ENCODE data around the gene TRIM26. TPM values are rescaled to one million over a fixed set of nuclear protein-coding genes. Genes with fewer than 3 reads are reported as not detected.

Gene TRIM26
- total RNA-seq, 2 experiments from 2014 or later = 42.1 to 44.1 TPM

- ChIA-PET CTCF (no interaction called here), POLR2A (no interaction called here)
- TF ChIP-seq CTCF (IDR thresholded peaks at IDR 0.05) = no peak
- Histone ChIP-seq H3K9me3 (ENCODE audit: control insufficient read depth in 1 of 2, insufficient read depth in 1 of 2, low read length in 2 of 2) (no peaks in the 10 kb centered on the region), H3K4me1 (ENCODE audit: insufficient read depth, low read length) (no peaks in the 10 kb centered on the region), H3K27me3 (ENCODE audit: control insufficient read depth in 1 of 2, insufficient read depth in 2 of 2, low read length in 2 of 2) (peaks cover 10 to 18% of the 10 kb centered on the region in 2 experiments), H3K27ac (ENCODE audit: low read depth in 1 of 2, low read length in 2 of 2) (no peak overlapping the region), H3K4me3 (ENCODE audit: low read length) (no peak overlapping the region), H3K36me3 (ENCODE audit: insufficient read depth, low read length) (no peaks in the 10 kb centered on the region)
- H3K9me3 Mint-ChIP-seq = no peaks in the 10 kb centered on the region
- H3K4me3 Mint-ChIP-seq = no peak overlapping the region
- DNase-seq (no peak), ATAC-seq (ENCODE audit: poor library complexity) (no peak)
- H3K27ac Mint-ChIP-seq = no peak overlapping the region
- H3K36me3 Mint-ChIP-seq (ENCODE audit: low read depth) = no peaks in the 10 kb centered on the region
- peaks cover 35% of the 10 kb centered on the region for H3K27me3 Mint-ChIP-seq
- H3K4me1 Mint-ChIP-seq (ENCODE audit: low read depth) = no peaks in the 10 kb centered on the region
- intact Hi-C loops (cut with DNase I, micrococcal nuclease) = no loop called here
Observed at GRCh38 chr6:30156262-30156599, 57.0 kb downstream of the TRIM26 start.

- CTCF ChIA-PET = no interaction called here
- Mint-ChIP-seq H3K36me3 (ENCODE audit: low read depth) (no peaks in the 10 kb centered on the region), H3K4me3 (no peak overlapping the region), H3K27ac (no peak overlapping the region), H3K4me1 (ENCODE audit: low read depth) (no peaks in the 10 kb centered on the region), H3K9me3 (no peaks in the 10 kb centered on the region), H3K27me3 (peaks cover 38% of the 10 kb centered on the region)
- no peak overlapping the region for H3K27ac ChIP-seq (ENCODE audit: low read depth in 1 of 2, low read length in 2 of 2)
- no peaks in the 10 kb centered on the region for H3K4me1 ChIP-seq (ENCODE audit: insufficient read depth, low read length)
- POLR2A ChIA-PET = no interaction called here
- ATAC-seq (ENCODE audit: poor library complexity) (no peak), DNase-seq (no peak)
- peaks cover 9 to 18% of the 10 kb centered on the region in 2 experiments for H3K27me3 ChIP-seq (ENCODE audit: control insufficient read depth in 1 of 2, insufficient read depth in 2 of 2, low read length in 2 of 2)
- no peaks in the 10 kb centered on the region for H3K36me3 ChIP-seq (ENCODE audit: insufficient read depth, low read length)
- no peak for TF ChIP-seq CTCF (IDR thresholded peaks at IDR 0.05)
- H3K9me3 ChIP-seq (ENCODE audit: control insufficient read depth in 1 of 2, insufficient read depth in 1 of 2, low read length in 2 of 2) = no peaks in the 10 kb centered on the region
- intact Hi-C loops (cut with DNase I, micrococcal nuclease) = no loop called here
- no peak overlapping the region for H3K4me3 ChIP-seq (ENCODE audit: low read length)
Observed at GRCh38 chr6:30155520-30156261, 57.5 kb downstream of the TRIM26 start.

GRCh38 chr6:30154709-30155519 lies 58.3 kb downstream of the TRIM26 start:
- no peaks in the 10 kb centered on the region for H3K4me1 ChIP-seq (ENCODE audit: insufficient read depth, low read length)
- no peaks in the 10 kb centered on the region for H3K9me3 ChIP-seq (ENCODE audit: control insufficient read depth in 1 of 2, insufficient read depth in 1 of 2, low read length in 2 of 2)
- Mint-ChIP-seq H3K4me1 (ENCODE audit: low read depth) (no peaks in the 10 kb centered on the region), H3K27ac (no peak overlapping the region), H3K4me3 (no peak overlapping the region), H3K36me3 (ENCODE audit: low read depth) (no peaks in the 10 kb centered on the region), H3K9me3 (no peaks in the 10 kb centered on the region), H3K27me3 (peaks cover 43% of the 10 kb centered on the region)
- intact Hi-C loops (cut with DNase I, micrococcal nuclease) = no loop called here
- peaks cover 3 to 18% of the 10 kb centered on the region in 2 experiments for H3K27me3 ChIP-seq (ENCODE audit: control insufficient read depth in 1 of 2, insufficient read depth in 2 of 2, low read length in 2 of 2)
- ChIA-PET POLR2A (no interaction called here), CTCF (interaction anchor here (0.6 kb wide), 1 partner anchor 142 kb away, joined by 3 read pairs; no protein-coding TSS in a partner anchor)
- DNase-seq = no peak
- no peak for ATAC-seq (ENCODE audit: poor library complexity)
- no peak overlapping the region for H3K27ac ChIP-seq (ENCODE audit: low read depth in 1 of 2, low read length in 2 of 2)
- no peak overlapping the region for H3K4me3 ChIP-seq (ENCODE audit: low read length)
- no peak for TF ChIP-seq CTCF (IDR thresholded peaks at IDR 0.05)
- no peaks in the 10 kb centered on the region for H3K36me3 ChIP-seq (ENCODE audit: insufficient read depth, low read length)

Measured in CD4-positive, alpha-beta T cell (primary cell).